Measurements from ENCODE around the gene IKZF5. TPM values are rescaled to one million over a fixed set of nuclear protein-coding genes. Genes with fewer than 3 reads are reported as not detected.

The IKZF5 gene
- total RNA-seq, 1 donor = 8.9 TPM

GRCh38 chr10:123017421-123018165, 9.0 kb upstream of the IKZF5 start:
- no peak overlapping the region for H3K4me3 ChIP-seq (ENCODE audit: low read depth, low read length)
- TF ChIP-seq, protein P1, sequence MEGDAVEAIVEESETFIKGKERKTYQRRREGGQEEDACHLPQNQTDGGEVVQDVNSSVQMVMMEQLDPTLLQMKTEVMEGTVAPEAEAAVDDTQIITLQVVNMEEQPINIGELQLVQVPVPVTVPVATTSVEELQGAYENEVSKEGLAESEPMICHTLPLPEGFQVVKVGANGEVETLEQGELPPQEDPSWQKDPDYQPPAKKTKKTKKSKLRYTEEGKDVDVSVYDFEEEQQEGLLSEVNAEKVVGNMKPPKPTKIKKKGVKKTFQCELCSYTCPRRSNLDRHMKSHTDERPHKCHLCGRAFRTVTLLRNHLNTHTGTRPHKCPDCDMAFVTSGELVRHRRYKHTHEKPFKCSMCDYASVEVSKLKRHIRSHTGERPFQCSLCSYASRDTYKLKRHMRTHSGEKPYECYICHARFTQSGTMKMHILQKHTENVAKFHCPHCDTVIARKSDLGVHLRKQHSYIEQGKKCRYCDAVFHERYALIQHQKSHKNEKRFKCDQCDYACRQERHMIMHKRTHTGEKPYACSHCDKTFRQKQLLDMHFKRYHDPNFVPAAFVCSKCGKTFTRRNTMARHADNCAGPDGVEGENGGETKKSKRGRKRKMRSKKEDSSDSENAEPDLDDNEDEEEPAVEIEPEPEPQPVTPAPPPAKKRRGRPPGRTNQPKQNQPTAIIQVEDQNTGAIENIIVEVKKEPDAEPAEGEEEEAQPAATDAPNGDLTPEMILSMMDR (IDR thresholded peaks at IDR 0.05; ENCODE audit: insufficient read depth, low read length) = no peak
- no peak for DNase-seq (ENCODE audit: low read depth)

GRCh38 chr10:123016228-123016627, 7.6 kb upstream of the IKZF5 start:
- H3K4me3 ChIP-seq (ENCODE audit: low read depth, low read length) = no peak overlapping the region
- TF ChIP-seq, protein P1 (IDR thresholded peaks at IDR 0.05; ENCODE audit: insufficient read depth, low read length) = no peak
- no peak for DNase-seq (ENCODE audit: low read depth)

- TF ChIP-seq, protein P1 (IDR thresholded peaks at IDR 0.05; ENCODE audit: insufficient read depth, low read length) = no peak
- DNase-seq (ENCODE audit: low read depth) = no peak
- H3K4me3 ChIP-seq (ENCODE audit: low read depth, low read length) = no peak overlapping the region
These were observed 6.2 kb upstream of the IKZF5 start for GRCh38 chr10:123014772-123015171.

- no peak for DNase-seq (ENCODE audit: low read depth)
- H3K4me3 ChIP-seq (ENCODE audit: low read depth, low read length) = no peak overlapping the region
- TF ChIP-seq, protein P1 (IDR thresholded peaks at IDR 0.05; ENCODE audit: insufficient read depth, low read length) = no peak
These were observed 5.1 kb upstream of the IKZF5 start for GRCh38 chr10:123013456-123014419.

DNA sequence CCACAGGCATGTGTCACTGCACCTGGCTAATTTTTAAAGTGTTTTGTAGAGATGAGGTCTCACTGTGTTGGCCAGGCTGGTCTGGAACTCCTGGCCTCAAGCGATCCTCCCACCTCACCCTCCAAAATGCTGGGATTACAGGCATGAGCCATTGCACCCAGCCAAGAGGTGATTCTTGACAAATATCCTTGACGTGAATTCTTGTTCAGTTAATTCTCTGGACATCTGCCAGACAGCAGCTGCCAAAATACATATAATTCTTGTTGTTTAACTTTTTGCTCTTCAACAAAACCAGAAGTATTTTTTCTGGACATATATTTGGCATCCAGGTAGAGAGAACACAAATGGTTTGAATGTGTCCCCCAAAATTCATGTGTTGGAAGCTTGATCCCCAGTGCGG, 3.4 kb upstream of the IKZF5 start:
- TF ChIP-seq, protein P1 (IDR thresholded peaks at IDR 0.05; ENCODE audit: insufficient read depth, low read length) = no peak
- no peak overlapping the region for H3K4me3 ChIP-seq (ENCODE audit: low read depth, low read length)
- DNase-seq (ENCODE audit: low read depth) = peak; percentile 16

DNA sequence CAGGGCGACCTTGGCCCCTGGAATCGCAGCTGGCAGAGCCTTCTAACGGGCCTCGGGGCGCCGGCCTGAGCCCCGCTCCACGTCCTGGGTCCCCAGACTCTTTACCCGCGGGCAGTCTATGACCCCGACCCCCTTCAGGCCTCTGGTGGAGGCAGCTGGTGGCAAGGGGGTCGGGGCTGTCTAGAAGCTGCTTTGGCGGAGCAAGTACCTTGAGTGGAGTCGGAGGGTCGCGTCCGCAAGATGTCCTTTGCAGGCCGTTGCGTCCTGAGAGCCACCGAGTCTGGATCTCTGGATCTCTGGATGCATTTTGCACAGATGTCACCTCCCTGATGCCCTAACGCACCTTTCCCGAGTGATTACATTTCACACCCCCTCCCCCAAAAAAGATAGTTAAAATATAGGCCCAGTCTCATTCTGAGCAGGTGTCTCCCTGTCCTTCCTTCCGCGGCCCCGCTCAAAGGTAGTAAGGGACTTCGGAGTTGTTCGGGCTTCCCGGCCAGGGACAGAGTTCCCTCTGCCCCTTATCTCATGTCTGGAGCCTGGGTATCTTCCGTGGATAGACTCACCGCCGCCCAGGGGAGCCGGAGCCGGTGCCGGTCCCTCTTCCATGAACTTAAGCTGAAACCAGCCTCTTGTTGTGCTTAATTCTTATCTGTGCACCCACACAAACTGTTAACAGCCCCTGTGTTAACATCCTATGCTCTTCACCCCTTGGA, 668 bp upstream of the IKZF5 start:
- DNase-seq (ENCODE audit: low read depth) = peak; percentile 12
- peak overlapping the region; percentile 84 for H3K4me3 ChIP-seq (ENCODE audit: low read depth, low read length)
- TF ChIP-seq, protein P1 (IDR thresholded peaks at IDR 0.05; ENCODE audit: insufficient read depth, low read length) = no peak

Measured in fibroblast of the aortic adventitia (primary cell).